ENCODE measurements around the gene KRTAP10-6.
"Not testable (repeated sequence)": the region's sequence is repeated elsewhere in the genome, so short reads cannot be mapped to it uniquely, and the experiment has no call there.

Gene KRTAP10-6

GRCh38 chr21:44592446-44593311 lies at the start of gene KRTAP10-6:
KRTAP10-6 (minus strand) TSS chr21:44592505; CDS start chr21:44592484, 21 bp downstream.
- H3K36me3 ChIP-seq (ENCODE audit: insufficient read depth, low read length) = no peaks in the 10 kb centered on the region
- no peak within 1 kb of the TSS for H3K9ac ChIP-seq (ENCODE audit: low read depth, low read length)
- H3K9me3 ChIP-seq (ENCODE audit: control insufficient read depth, insufficient read depth, low read length) = no peaks in the 10 kb centered on the region
- peaks cover 4% of the 10 kb centered on the region; the same call in 1 of the 2 replicates for H3K4me1 ChIP-seq (ENCODE audit: insufficient read depth, low read length)

DNA sequence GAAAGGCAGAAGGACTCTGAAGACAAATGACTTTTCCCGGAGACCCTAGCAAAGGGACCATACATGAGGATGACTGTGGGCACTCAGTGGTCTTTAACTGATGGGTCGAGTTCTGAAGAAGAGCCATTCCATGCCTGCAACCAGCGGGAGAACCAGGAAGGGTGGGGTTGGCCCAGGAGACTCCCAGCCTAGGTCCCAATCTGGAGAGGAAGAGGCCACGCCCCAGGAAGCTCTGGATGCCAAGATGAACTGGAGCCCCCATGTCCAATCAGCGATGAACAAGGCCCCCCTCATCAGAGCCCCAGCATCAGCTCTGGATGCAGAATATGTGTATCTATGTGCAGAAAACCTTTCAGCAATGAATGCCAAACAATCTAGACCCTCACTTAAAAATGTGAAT lies 48.5 kb upstream of the KRTAP10-6 start:
- Histone ChIP-seq H3K9ac (ENCODE audit: low read depth, low read length) (no peak overlapping the region), H3K4me1 (ENCODE audit: insufficient read depth, low read length) (peaks cover 8% of the 10 kb centered on the region; the same call in 1 of the 2 replicates), H3K9me3 (ENCODE audit: control insufficient read depth, insufficient read depth, low read length) (peaks cover 18% of the 10 kb centered on the region), H3K36me3 (ENCODE audit: insufficient read depth, low read length) (no peaks in the 10 kb centered on the region)

DNA sequence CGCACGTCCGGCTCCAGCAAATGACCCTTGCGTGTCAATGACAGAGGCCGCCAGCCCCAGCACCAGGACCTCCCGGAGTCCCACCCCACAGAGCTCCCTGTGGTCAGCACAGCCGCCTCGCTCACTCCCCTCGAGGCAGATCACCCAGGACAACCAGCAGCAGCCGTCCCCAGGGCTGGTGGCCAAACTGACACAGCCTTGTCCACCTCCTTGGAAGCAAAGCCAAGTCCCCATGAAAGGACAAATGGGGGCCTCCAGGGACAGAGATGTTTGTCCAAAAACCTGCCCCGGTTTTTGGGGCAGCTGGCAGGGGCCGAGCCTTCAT lies 47.0 kb upstream of the KRTAP10-6 start:
- Histone ChIP-seq H3K9ac (ENCODE audit: low read depth, low read length) (no peak overlapping the region), H3K36me3 (ENCODE audit: insufficient read depth, low read length) (no peaks in the 10 kb centered on the region)

GRCh38 chr21:44638506-44639330 lies 46.4 kb upstream of the KRTAP10-6 start:
- H3K9ac ChIP-seq (ENCODE audit: low read depth, low read length); H3K36me3 ChIP-seq (ENCODE audit: insufficient read depth, low read length): not testable (repeated sequence)

More for the DNA sequence above, 47.0 kb upstream of the KRTAP10-6 start:
- H3K4me1 ChIP-seq (ENCODE audit: insufficient read depth, low read length) = peaks cover 8% of the 10 kb centered on the region; the same call in 1 of the 2 replicates
- peaks cover 14% of the 10 kb centered on the region; the same call in 1 of the 2 replicates for H3K9me3 ChIP-seq (ENCODE audit: control insufficient read depth, insufficient read depth, low read length)

GRCh38 chr21:44637851-44638348 lies 45.6 kb upstream of the KRTAP10-6 start:
- H3K9me3 ChIP-seq (ENCODE audit: control insufficient read depth, insufficient read depth, low read length) = peaks cover 10% of the 10 kb centered on the region; the same call in 1 of the 2 replicates
- not testable (repeated sequence) for H3K9ac ChIP-seq (ENCODE audit: low read depth, low read length); H3K4me1 ChIP-seq (ENCODE audit: insufficient read depth, low read length); H3K36me3 ChIP-seq (ENCODE audit: insufficient read depth, low read length)

More at GRCh38 chr21:44638506-44639330, 46.4 kb upstream of the KRTAP10-6 start:
- not testable (repeated sequence) for H3K4me1 ChIP-seq (ENCODE audit: insufficient read depth, low read length)
- peaks cover 10% of the 10 kb centered on the region; the same call in 1 of the 2 replicates for H3K9me3 ChIP-seq (ENCODE audit: control insufficient read depth, insufficient read depth, low read length)

- H3K4me1 ChIP-seq (ENCODE audit: insufficient read depth, low read length) = peaks cover 8% of the 10 kb centered on the region; the same call in 1 of the 2 replicates
Measured at GRCh38 chr21:44637018-44637850, 44.9 kb upstream of the KRTAP10-6 start, which contains the start of gene KRTAP10-10. KRTAP10-10 (plus strand) TSS chr21:44637356; CDS start chr21:44637418, 62 bp downstream.

GRCh38 chr21:44636209-44637017 lies 44.1 kb upstream of the KRTAP10-6 start:
- no peaks in the 10 kb centered on the region for H3K36me3 ChIP-seq (ENCODE audit: insufficient read depth, low read length)
- H3K9ac ChIP-seq (ENCODE audit: low read depth, low read length) = no peak overlapping the region
- peaks cover 8% of the 10 kb centered on the region; the same call in 1 of the 2 replicates for H3K4me1 ChIP-seq (ENCODE audit: insufficient read depth, low read length)
- H3K9me3 ChIP-seq (ENCODE audit: control insufficient read depth, insufficient read depth, low read length) = peaks cover 15% of the 10 kb centered on the region

More at GRCh38 chr21:44637018-44637850, 44.9 kb upstream of the KRTAP10-6 start, which contains the start of gene KRTAP10-10:
- Histone ChIP-seq H3K9me3 (ENCODE audit: control insufficient read depth, insufficient read depth, low read length) (peaks cover 10% of the 10 kb centered on the region; the same call in 1 of the 2 replicates), H3K36me3 (ENCODE audit: insufficient read depth, low read length) (no peaks in the 10 kb centered on the region), H3K9ac (ENCODE audit: low read depth, low read length) (no peak within 1 kb of the TSS)

DNA sequence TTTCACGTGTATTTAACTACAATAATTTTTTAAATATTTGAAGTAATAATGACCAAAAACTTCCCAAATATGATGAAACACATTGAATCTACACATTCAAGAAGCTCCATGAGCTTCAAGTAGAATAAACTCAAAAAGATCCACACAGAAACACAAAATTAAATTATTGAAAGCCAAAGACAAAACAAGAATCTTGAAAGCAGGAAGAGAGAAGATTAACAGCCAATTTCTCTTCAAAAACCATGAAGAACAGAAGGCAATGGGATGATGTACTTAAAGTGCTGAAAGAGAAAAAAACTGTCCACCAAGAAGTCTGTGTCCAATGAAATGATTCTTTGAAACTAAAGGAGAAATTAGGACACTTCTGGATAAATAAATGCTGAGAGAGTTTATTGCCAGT lies 39.8 kb upstream of the KRTAP10-6 start:
- peaks cover 3% of the 10 kb centered on the region; the same call in 1 of the 2 replicates for H3K4me1 ChIP-seq (ENCODE audit: insufficient read depth, low read length)
- H3K9ac ChIP-seq (ENCODE audit: low read depth, low read length) = no peak overlapping the region
- peaks cover 8% of the 10 kb centered on the region for H3K9me3 ChIP-seq (ENCODE audit: control insufficient read depth, insufficient read depth, low read length)
- no peaks in the 10 kb centered on the region for H3K36me3 ChIP-seq (ENCODE audit: insufficient read depth, low read length)

- Histone ChIP-seq H3K9me3 (ENCODE audit: control insufficient read depth, insufficient read depth, low read length) (peaks cover 8% of the 10 kb centered on the region), H3K9ac (ENCODE audit: low read depth, low read length) (no peak overlapping the region), H3K36me3 (ENCODE audit: insufficient read depth, low read length) (no peaks in the 10 kb centered on the region), H3K4me1 (ENCODE audit: insufficient read depth, low read length) (no peaks in the 10 kb centered on the region)
Measured at GRCh38 chr21:44630440-44630839, 38.1 kb upstream of the KRTAP10-6 start.

DNA sequence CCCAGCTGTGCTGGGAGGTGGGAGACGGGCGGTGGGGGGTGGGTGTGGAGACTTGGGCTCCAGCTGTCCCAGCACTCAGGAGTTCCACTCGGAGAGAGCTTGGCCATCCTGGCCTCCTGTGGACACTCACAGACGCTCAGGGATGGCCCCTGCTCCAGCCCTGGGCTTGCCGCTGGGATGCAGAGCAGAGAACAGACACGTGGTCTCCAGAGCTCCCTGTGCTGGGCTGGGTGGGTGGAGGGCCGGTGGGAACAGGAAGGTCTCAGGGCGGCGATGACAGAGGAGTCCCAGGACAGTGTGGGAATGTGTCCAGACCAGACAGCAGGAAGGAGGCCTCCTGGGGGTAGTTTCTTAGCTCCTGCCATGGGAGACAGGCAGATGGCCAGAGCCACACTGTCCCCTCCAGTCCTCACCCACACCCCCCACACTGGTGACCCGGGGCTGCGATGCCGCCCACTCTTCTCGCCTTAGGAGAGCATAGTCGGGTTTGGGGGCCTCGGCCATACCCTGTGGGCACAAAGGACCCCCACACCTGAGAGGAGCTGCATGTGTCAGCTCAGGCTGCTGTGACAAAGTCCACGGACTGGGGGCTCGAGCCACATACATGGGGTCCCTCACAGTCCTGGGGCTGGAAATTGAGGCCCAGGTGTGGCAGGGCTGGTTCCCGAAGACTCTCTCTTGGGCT lies 36.5 kb upstream of the KRTAP10-6 start:
- H3K9me3 ChIP-seq (ENCODE audit: control insufficient read depth, insufficient read depth, low read length) = peaks cover 11% of the 10 kb centered on the region
- no peak overlapping the region for H3K9ac ChIP-seq (ENCODE audit: low read depth, low read length)
- no peaks in the 10 kb centered on the region for H3K4me1 ChIP-seq (ENCODE audit: insufficient read depth, low read length)
- no peaks in the 10 kb centered on the region for H3K36me3 ChIP-seq (ENCODE audit: insufficient read depth, low read length)

GRCh38 chr21:44627831-44628233 lies 35.5 kb upstream of the KRTAP10-6 start:
- not testable (repeated sequence) for H3K36me3 ChIP-seq (ENCODE audit: insufficient read depth, low read length); H3K4me1 ChIP-seq (ENCODE audit: insufficient read depth, low read length); H3K9ac ChIP-seq (ENCODE audit: low read depth, low read length)
- peaks cover 11% of the 10 kb centered on the region for H3K9me3 ChIP-seq (ENCODE audit: control insufficient read depth, insufficient read depth, low read length)

- peaks cover 13% of the 10 kb centered on the region for H3K9me3 ChIP-seq (ENCODE audit: control insufficient read depth, insufficient read depth, low read length)
- not testable (repeated sequence) for H3K9ac ChIP-seq (ENCODE audit: low read depth, low read length); H3K36me3 ChIP-seq (ENCODE audit: insufficient read depth, low read length); H3K4me1 ChIP-seq (ENCODE audit: insufficient read depth, low read length)
Measured at GRCh38 chr21:44627181-44627822, 35.0 kb upstream of the KRTAP10-6 start.

Data from ES-I3 (cell line).